Vagina (tissue), 2 donors: ENCODE measurements around the gene PCDHGA4. TPM values are rescaled to one million over a fixed set of nuclear protein-coding genes. Genes with fewer than 3 reads are reported as not detected.
"Not testable (repeated sequence)": the region's sequence is repeated elsewhere in the genome, so short reads cannot be mapped to it uniquely, and the experiment has no call there.

Experiments used
- DNase-seq, 2 donors: peaks; one replicate each; pipeline ENCODE4 v3.0.0-alpha.2; 2017; ENCODE audit errors: extremely low spot score in 2 of 2
- H3K27ac ChIP-seq: fragments of 200-600 bp; sonication (generic); one replicate; pipeline ENCODE4 v1.5.1; 2019
- H3K27me3 ChIP-seq: fragments of 200-600 bp; sonication (generic); one replicate; pipeline ENCODE4 v1.5.1; 2019
- H3K36me3 ChIP-seq, 2 donors: fragments of 200-600 bp; sonication (generic); one replicate each; pipeline ENCODE4 v1.5.1; 2017 to 2019
- H3K4me1 ChIP-seq: fragments of 200-600 bp; sonication (generic); one replicate; pipeline ENCODE4 v1.5.1; 2019
- H3K4me3 ChIP-seq, 2 donors: fragments of 200-600 bp; sonication (generic); 1 replicate in 1 of 2; 2 replicates in 1 of 2; pipeline ENCODE4 v1.5.1; 2016 to 2019
- H3K9me3 ChIP-seq: fragments of 200-600 bp; sonication (generic); one replicate; pipeline ENCODE4 v1.5.1; 2019
- POLR2A ChIP-seq, 2 donors: fragments of 450-650 bp; IDR thresholded peaks; one replicate each; pipeline ENCODE4 v1.6.1; 2017; ENCODE audit warnings: antibody characterized with exemption in 2 of 2, mild to moderate bottlenecking in 2 of 2, moderate library complexity in 2 of 2
- POLR2AphosphoS5 ChIP-seq, 2 donors: sonication (generic); formaldehyde crosslinking; IDR thresholded peaks; one replicate each; pipeline ENCODE4 v1.9.0; 2017; ENCODE audit warnings: antibody characterized with exemption in 2 of 2, mild to moderate bottlenecking in 2 of 2, low read depth in 1 of 2; ENCODE audit not compliant: insufficient read depth in 1 of 2
- intact Hi-C: fragments of 100-400 bp; cut with DNase I; formaldehyde crosslinking; loops from one replicate; pipeline ENCODE4 v1.15.1; 2023
- total RNA-seq: library from RNA; depleted of rRNA; stranded (reverse); fragments of >200 nt; gene quantifications from one replicate; pipeline ENCODE4 v1.2.3, GENCODE V29; 2016
- TF ChIP-seq, protein P1 (sequence below), 3 experiments: fragments of 450-650 bp in 2 of 3; fragments of 200-600 bp in 1 of 3; sonication (generic) in 1 of 3; IDR thresholded peaks; one replicate each; pipeline ENCODE4 v1.5.1; 2017 to 2019; ENCODE audit warnings: antibody characterized with exemption in 3 of 3, mild to moderate bottlenecking in 2 of 3, moderate library complexity in 2 of 3

Gene PCDHGA4
- total RNA-seq, 1 donor from 2014 or later = 3.9 TPM

DNA sequence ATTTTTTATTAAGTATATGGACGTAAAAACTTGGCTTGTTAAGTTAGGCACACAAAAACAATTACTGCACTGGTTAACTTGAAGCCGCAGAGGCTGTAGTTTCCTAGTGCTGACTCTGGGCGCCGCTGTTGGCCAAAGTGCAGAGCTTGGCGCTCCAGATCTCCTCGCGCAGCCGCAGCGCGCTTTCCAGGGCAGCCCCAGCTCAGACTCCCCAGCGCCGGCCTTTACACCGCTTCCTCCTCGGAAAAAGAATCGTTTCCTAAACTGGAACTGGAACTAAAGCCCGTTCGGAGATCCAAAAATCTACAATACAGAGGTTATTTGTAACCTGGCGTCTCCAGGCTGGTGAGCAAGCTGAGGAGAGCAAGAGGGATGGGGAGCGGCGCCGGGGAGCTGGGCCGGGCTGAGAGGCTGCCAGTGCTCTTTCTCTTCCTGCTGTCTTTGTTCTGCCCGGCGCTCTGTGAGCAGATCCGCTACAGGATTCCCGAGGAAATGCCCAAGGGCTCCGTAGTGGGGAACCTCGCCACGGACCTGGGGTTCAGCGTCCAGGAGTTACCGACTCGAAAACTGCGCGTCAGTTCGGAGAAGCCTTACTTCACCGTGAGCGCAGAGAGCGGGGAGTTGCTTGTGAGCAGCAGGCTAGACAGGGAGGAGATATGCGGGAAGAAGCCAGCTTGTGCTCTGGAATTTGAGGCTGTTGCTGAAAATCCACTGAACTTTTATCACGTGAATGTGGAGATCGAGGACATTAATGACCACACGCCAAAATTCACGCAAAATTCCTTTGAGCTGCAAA is 43.1 kb downstream of the PCDHGA4 start, which contains the start of gene PCDHGB5:
PCDHGB5 (plus strand) TSS at position 192 of the 796 bp plus-strand sequence; CDS start at position 373, 181 bp downstream.
- DNase-seq, H3K27me3 ChIP-seq: not testable (repeated sequence)

DNA sequence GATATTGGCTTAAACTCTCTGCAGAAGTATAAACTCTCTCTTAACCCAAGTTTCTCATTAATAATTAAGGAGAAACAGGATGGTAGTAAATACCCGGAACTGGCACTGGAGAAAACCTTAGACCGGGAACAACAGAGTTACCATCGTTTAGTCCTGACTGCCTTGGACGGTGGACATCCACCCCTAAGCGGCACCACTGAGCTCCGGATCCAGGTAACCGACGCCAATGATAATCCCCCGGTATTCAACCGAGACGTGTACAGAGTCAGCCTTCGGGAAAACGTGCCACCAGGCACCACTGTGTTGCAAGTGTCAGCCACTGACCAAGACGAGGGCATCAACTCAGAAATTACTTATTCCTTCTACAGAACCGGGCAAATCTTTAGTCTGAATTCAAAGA is 43.8 kb downstream of the PCDHGA4 start:
- TF ChIP-seq POLR2A (IDR thresholded peaks at IDR 0.05) = no peak
- TF ChIP-seq, protein P1, sequence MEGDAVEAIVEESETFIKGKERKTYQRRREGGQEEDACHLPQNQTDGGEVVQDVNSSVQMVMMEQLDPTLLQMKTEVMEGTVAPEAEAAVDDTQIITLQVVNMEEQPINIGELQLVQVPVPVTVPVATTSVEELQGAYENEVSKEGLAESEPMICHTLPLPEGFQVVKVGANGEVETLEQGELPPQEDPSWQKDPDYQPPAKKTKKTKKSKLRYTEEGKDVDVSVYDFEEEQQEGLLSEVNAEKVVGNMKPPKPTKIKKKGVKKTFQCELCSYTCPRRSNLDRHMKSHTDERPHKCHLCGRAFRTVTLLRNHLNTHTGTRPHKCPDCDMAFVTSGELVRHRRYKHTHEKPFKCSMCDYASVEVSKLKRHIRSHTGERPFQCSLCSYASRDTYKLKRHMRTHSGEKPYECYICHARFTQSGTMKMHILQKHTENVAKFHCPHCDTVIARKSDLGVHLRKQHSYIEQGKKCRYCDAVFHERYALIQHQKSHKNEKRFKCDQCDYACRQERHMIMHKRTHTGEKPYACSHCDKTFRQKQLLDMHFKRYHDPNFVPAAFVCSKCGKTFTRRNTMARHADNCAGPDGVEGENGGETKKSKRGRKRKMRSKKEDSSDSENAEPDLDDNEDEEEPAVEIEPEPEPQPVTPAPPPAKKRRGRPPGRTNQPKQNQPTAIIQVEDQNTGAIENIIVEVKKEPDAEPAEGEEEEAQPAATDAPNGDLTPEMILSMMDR (IDR thresholded peaks at IDR 0.05) = no peak
- TF ChIP-seq POLR2AphosphoS5 (IDR thresholded peaks at IDR 0.05; ENCODE audit: insufficient read depth in 1 of 2, low read depth in 1 of 2) = no peak
- intact Hi-C loops = no loop called here
- Histone ChIP-seq H3K36me3 (peaks cover 0 to 20% of the 10 kb centered on the region in 2 donors), H3K4me1 (no peaks in the 10 kb centered on the region), H3K27me3 (no peaks in the 10 kb centered on the region), H3K27ac (no peak overlapping the region), H3K4me3 (no peak overlapping the region), H3K9me3 (peaks cover 70% of the 10 kb centered on the region)
- DNase-seq = no peak

More for the DNA sequence above, 43.1 kb downstream of the PCDHGA4 start, which contains the start of gene PCDHGB5:
- peaks cover 70% of the 10 kb centered on the region for H3K9me3 ChIP-seq
- intact Hi-C loops, H3K4me1 ChIP-seq, H3K27ac ChIP-seq: not testable (repeated sequence)
- peaks cover 0 to 21% of the 10 kb centered on the region in 2 donors for H3K36me3 ChIP-seq
- TF ChIP-seq, protein P1 (IDR thresholded peaks at IDR 0.05) = peak in 2 of 3 experiments; percentile 10 to 24
- H3K4me3 ChIP-seq = peak within 1 kb of the TSS in 1 of 2 donors; percentile 19

DNA sequence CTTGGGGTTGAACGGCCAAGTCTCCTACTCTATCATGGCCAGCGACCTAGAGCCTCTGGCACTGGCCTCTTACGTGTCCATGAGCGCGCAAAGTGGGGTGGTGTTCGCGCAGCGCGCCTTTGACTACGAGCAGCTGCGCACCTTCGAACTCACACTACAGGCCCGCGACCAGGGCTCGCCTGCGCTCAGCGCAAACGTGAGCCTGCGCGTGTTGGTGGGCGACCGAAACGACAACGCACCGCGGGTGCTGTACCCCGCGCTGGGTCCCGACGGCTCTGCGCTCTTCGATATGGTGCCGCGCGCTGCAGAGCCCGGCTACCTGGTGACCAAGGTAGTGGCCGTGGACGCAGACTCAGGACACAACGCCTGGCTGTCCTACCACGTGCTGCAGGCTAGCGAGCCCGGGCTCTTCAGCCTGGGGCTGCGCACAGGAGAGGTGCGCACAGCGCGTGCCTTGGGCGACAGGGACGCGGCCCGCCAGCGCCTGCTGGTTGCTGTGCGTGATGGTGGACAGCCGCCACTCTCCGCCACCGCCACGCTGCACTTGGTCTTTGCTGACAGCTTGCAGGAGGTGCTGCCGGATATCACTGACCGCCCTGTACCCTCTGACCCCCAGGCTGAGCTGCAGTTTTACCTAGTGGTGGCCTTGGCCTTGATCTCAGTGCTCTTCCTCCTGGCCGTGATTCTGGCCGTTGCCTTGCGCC is 44.9 kb downstream of the PCDHGA4 start:
- Histone ChIP-seq H3K27ac (no peak overlapping the region), H3K36me3 (peaks cover 0 to 20% of the 10 kb centered on the region in 2 donors), H3K9me3 (peaks cover 70% of the 10 kb centered on the region), H3K27me3 (no peaks in the 10 kb centered on the region), H3K4me3 (no peak overlapping the region), H3K4me1 (no peaks in the 10 kb centered on the region)
- intact Hi-C loops = no loop called here
- TF ChIP-seq POLR2AphosphoS5 (IDR thresholded peaks at IDR 0.05; ENCODE audit: insufficient read depth in 1 of 2, low read depth in 1 of 2) (no peak), POLR2A (IDR thresholded peaks at IDR 0.05) (no peak)
- TF ChIP-seq, protein P1 (IDR thresholded peaks at IDR 0.05) = no peak
- no peak for DNase-seq

DNA sequence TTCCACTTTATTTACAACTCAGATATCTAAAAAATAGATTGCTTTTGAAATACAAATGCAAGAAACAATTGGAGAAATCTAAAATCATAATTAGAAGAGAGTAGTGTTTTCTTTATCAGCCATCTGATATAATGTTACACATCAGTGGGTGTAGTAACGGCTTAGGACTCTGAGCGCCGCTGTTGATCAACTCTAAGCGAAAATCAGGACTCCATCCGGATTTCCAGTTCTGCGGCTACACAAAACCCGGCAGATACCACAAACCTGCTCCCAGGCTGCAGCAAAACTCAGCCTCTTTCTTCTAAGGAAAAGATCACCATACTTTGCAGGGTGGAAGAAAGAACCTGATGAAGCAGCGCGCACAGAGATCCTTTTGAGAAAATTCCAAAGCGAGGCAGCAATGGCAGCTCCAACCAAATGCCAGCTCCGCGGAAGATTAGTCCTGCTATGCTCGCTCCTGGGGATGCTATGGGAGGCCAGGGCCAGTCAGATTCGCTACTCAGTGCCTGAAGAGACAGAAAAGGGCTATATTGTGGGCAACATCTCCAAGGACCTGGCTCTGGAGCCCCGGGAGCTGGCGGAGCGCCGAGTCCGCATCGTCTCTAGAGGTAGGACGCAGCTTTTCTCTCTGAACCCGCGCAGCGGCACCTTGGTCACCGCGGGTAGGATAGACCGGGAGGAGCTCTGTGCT is 47.9 kb downstream of the PCDHGA4 start, which contains the start of gene PCDHGA9:
PCDHGA9 (plus strand) TSS at position 226 of the 691 bp plus-strand sequence; CDS start at position 401, 175 bp downstream.
- TF ChIP-seq POLR2AphosphoS5 (IDR thresholded peaks at IDR 0.05; ENCODE audit: insufficient read depth in 1 of 2, low read depth in 1 of 2) (no peak), POLR2A (IDR thresholded peaks at IDR 0.05) (no peak)
- TF ChIP-seq, protein P1 (IDR thresholded peaks at IDR 0.05) = peak in 1 of 3 experiments; percentile 13
- intact Hi-C loops = no loop called here
- H3K9me3 ChIP-seq = peaks cover 79% of the 10 kb centered on the region
- peaks cover 0 to 20% of the 10 kb centered on the region in 2 donors for H3K36me3 ChIP-seq
- DNase-seq = no peak
- H3K27me3 ChIP-seq = no peaks in the 10 kb centered on the region
- no peak within 1 kb of the TSS for H3K27ac ChIP-seq
- H3K4me1 ChIP-seq = no peaks in the 10 kb centered on the region
- peak within 1 kb of the TSS; percentile 14 to 24 for H3K4me3 ChIP-seq
